ENCODE data around the gene SH3BP4.

The SH3BP4 gene

GRCh38 chr2:235031686-235032373 is 80.0 kb downstream of the SH3BP4 start:
- TF ChIP-seq CTCF (IDR thresholded peaks at IDR 0.05; ENCODE audit: low read depth, low read length) = no peak
- DNase-seq (ENCODE audit: extremely low read depth, low read depth) = no peak

GRCh38 chr2:235032466-235032865 is 80.6 kb downstream of the SH3BP4 start:
- DNase-seq (ENCODE audit: extremely low read depth, low read depth) = no peak
- no peak for TF ChIP-seq CTCF (IDR thresholded peaks at IDR 0.05; ENCODE audit: low read depth, low read length)

GRCh38 chr2:235032949-235033348 is 81.1 kb downstream of the SH3BP4 start:
- no peak for DNase-seq (ENCODE audit: extremely low read depth, low read depth)
- TF ChIP-seq CTCF (IDR thresholded peaks at IDR 0.05; ENCODE audit: low read depth, low read length) = no peak

- TF ChIP-seq CTCF (IDR thresholded peaks at IDR 0.05; ENCODE audit: low read depth, low read length) = no peak
- no peak for DNase-seq (ENCODE audit: extremely low read depth, low read depth)
These were observed 82.7 kb downstream of the SH3BP4 start for GRCh38 chr2:235034265-235035118.

GRCh38 chr2:235037604-235038166 is 85.9 kb downstream of the SH3BP4 start:
- DNase-seq (ENCODE audit: extremely low read depth, low read depth) = no peak
- no peak for TF ChIP-seq CTCF (IDR thresholded peaks at IDR 0.05; ENCODE audit: low read depth, low read length)

GRCh38 chr2:235041221-235041917 is 89.6 kb downstream of the SH3BP4 start:
- DNase-seq (ENCODE audit: extremely low read depth, low read depth) = no peak
- TF ChIP-seq CTCF (IDR thresholded peaks at IDR 0.05; ENCODE audit: low read depth, low read length) = no peak
